MCF 10A (cell line): ENCODE data around the gene SLC9A3. TPM values are rescaled to one million over a fixed set of nuclear protein-coding genes. Genes with fewer than 3 reads are reported as not detected.

Experiments used
- BruUV-seq: library from RNA; stranded (reverse); fragments of 400-500 nt; replicated peaks from 2 replicates; lab custom pipeline; 2021; lab: Mats Ljungman, UMichigan
- CTCF ChIA-PET: fragments of 300-600 bp; sonication (Branson Sonifier 250); formaldehyde crosslinking; extraction: SDS; loops from one replicate; lab custom pipeline; 2021; ENCODE audit warnings: antibody characterized with exemption, inconsistent platforms; lab: Yijun Ruan, JAX
- POLR2A ChIA-PET: fragments of 300-600, 350-650 bp; sonication (Branson Sonifier 250); formaldehyde crosslinking; extraction: SDS; loops from one replicate; lab custom pipeline; 2020; ENCODE audit warnings: antibody characterized with exemption, inconsistent platforms; lab: Yijun Ruan, JAX
- DNase-seq: peaks from one replicate; pipeline ENCODE4 v3.0.0-alpha.2; 2018; ENCODE audit not compliant: unreplicated experiment
- H3K27ac Mint-ChIP-seq: one replicate; pipeline ENCODE4 v1.8.0; 2022; ENCODE audit warnings: mild to moderate bottlenecking, low read depth, mixed read lengths; ENCODE audit not compliant: unreplicated experiment
- H3K27me3 Mint-ChIP-seq: one replicate; pipeline ENCODE4 v1.8.0; 2022; ENCODE audit warnings: mixed read lengths; ENCODE audit not compliant: insufficient read depth, unreplicated experiment
- H3K36me3 Mint-ChIP-seq: one replicate; pipeline ENCODE4 v1.8.0; 2022; ENCODE audit warnings: mild to moderate bottlenecking, moderate library complexity, mixed read lengths; ENCODE audit not compliant: insufficient read depth, unreplicated experiment
- H3K4me1 Mint-ChIP-seq: one replicate; pipeline ENCODE4 v1.8.0; 2022; ENCODE audit warnings: mixed read lengths; ENCODE audit not compliant: insufficient read depth, unreplicated experiment
- H3K4me3 Mint-ChIP-seq: one replicate; pipeline ENCODE4 v1.8.0; 2022; ENCODE audit warnings: mild to moderate bottlenecking, moderate library complexity, mixed read lengths; ENCODE audit not compliant: unreplicated experiment
- H3K9me3 Mint-ChIP-seq: one replicate; pipeline ENCODE4 v1.8.0; 2022; ENCODE audit warnings: mixed read lengths; ENCODE audit not compliant: unreplicated experiment
- CTCF ChIP-seq: fragments of 200-600 bp; IDR thresholded peaks from one replicate; pipeline ENCODE4 v1.8.0; 2022; ENCODE audit warnings: antibody characterized with exemption, mild to moderate bottlenecking; ENCODE audit not compliant: unreplicated experiment
- intact Hi-C: fragments of 100-400 bp; cut with micrococcal nuclease; formaldehyde crosslinking; loops from 2 replicates; pipeline ENCODE4 v1.14.1; 2022
- total RNA-seq: library from RNA; stranded (reverse); gene quantifications from 2 replicates; pipeline ENCODE4 v1.2.3, GENCODE V29; 2022

The SLC9A3 gene
- total RNA-seq, 1 experiment from 2014 or later: 1.0 TPM

GRCh38 chr5:543755-544674, 19.8 kb upstream of the SLC9A3 start:
- H3K4me1 Mint-ChIP-seq: no peaks in the 10 kb centered on the region
- no peak overlapping the region for H3K27ac Mint-ChIP-seq
- DNase-seq: no peak
- POLR2A ChIA-PET: no interaction called here
- TF ChIP-seq CTCF: no peak
- H3K36me3 Mint-ChIP-seq: no peaks in the 10 kb centered on the region
- intact Hi-C loops: no loop called here
- CTCF ChIA-PET: no interaction called here
- H3K9me3 Mint-ChIP-seq: peaks cover 3% of the 10 kb centered on the region
- peaks cover 31% of the 10 kb centered on the region for H3K27me3 Mint-ChIP-seq
- H3K4me3 Mint-ChIP-seq: no peak overlapping the region
- BruUV-seq: no TSS peak

- H3K27me3 Mint-ChIP-seq: peaks cover 24% of the 10 kb centered on the region
- CTCF ChIA-PET: no interaction called here
- no peak for DNase-seq
- no peak overlapping the region for H3K4me3 Mint-ChIP-seq
- no peaks in the 10 kb centered on the region for H3K36me3 Mint-ChIP-seq
- H3K9me3 Mint-ChIP-seq: no peaks in the 10 kb centered on the region
- no TSS peak for BruUV-seq
- no peaks in the 10 kb centered on the region for H3K4me1 Mint-ChIP-seq
- H3K27ac Mint-ChIP-seq: no peak overlapping the region
- POLR2A ChIA-PET: no interaction called here
- no peak for TF ChIP-seq CTCF
- intact Hi-C loops: no loop called here
Observed at GRCh38 chr5:543351-543750, 19.1 kb upstream of the SLC9A3 start.

GRCh38 chr5:542319-543311, 18.4 kb upstream of the SLC9A3 start:
- Mint-ChIP-seq H3K9me3 (no peaks in the 10 kb centered on the region), H3K4me3 (no peak overlapping the region), H3K27me3 (peaks cover 17% of the 10 kb centered on the region), H3K4me1 (no peaks in the 10 kb centered on the region), H3K27ac (no peak overlapping the region), H3K36me3 (no peaks in the 10 kb centered on the region)
- ChIA-PET CTCF (no interaction called here), POLR2A (interaction anchor here (0.6 kb wide), 1 partner anchor 350 kb away, joined by 3 read pairs; the partner anchor contains the start of genes BRD9 and TRIP13)
- no TSS peak for BruUV-seq
- no peak for DNase-seq
- no peak for TF ChIP-seq CTCF
- intact Hi-C loops: no loop called here
